ENCODE measurements around the gene TEK. TPM values are rescaled to one million over a fixed set of nuclear protein-coding genes. Genes with fewer than 3 reads are reported as not detected.

TEK gene
- total RNA-seq, 1 experiment from 2014 or later: 0.07 TPM

- Histone ChIP-seq H3F3A (ENCODE audit: low read length, unreplicated experiment) (no peaks in the 10 kb centered on the region), H2AFZ (ENCODE audit: low read length) (no peak overlapping the region), H3K27me3 (ENCODE audit: low read length) (no peaks in the 10 kb centered on the region), H3K4me2 (ENCODE audit: low read length) (no peak overlapping the region), H3K79me2 (ENCODE audit: low read length) (no peaks in the 10 kb centered on the region), H4K20me1 (ENCODE audit: low read length) (no peaks in the 10 kb centered on the region), H3K9me2 (replicated peaks; ENCODE audit: low read length) (no peaks in the 10 kb centered on the region), H3K27ac (ENCODE audit: low read length) (no peak overlapping the region), H3K36me3 (ENCODE audit: low read depth, low read length) (no peaks in the 10 kb centered on the region), H3K4me1 (ENCODE audit: insufficient read depth, low read length) (peaks cover 7% of the 10 kb centered on the region; the same call in 1 of the 2 replicates), H3K4me3 (ENCODE audit: low read length) (no peak overlapping the region), H3K9me3 (ENCODE audit: low read length) (no peaks in the 10 kb centered on the region), H3K9ac (ENCODE audit: low read length) (no peak overlapping the region)
- TF ChIP-seq EZH2phosphoT487 (IDR thresholded peaks at IDR 0.05; ENCODE audit: borderline replicate concordance, low read length) (no peak), EZH2 (IDR thresholded peaks at IDR 0.05; ENCODE audit: low read length, unreplicated experiment) (no peak), CTCF (conservative IDR thresholded peaks at IDR 0.05; ENCODE audit: low read depth, low read length) (no peak)
- intact Hi-C loops (cut with micrococcal nuclease): no loop called here
- ATAC-seq (no peak), DNase-seq (no peak)
- BruUV-seq (replicated peaks): no TSS peak
- ChIA-PET POLR2A (ENCODE audit: unreplicated experiment) (no interaction called here), CTCF (no interaction called here)
These were observed 93.0 kb downstream of the TEK start for GRCh38 chr9:27202056-27202455.

- no peak overlapping the region for H3K4me2 ChIP-seq (ENCODE audit: low read length)
- intact Hi-C loops (cut with micrococcal nuclease): no loop called here
- CTCF ChIA-PET: interaction anchor here (0.7 kb wide), 1 partner anchor 211 kb away, joined by 3 read pairs; no protein-coding TSS in a partner anchor
These were observed 94.8 kb downstream of the TEK start for GRCh38 chr9:27203783-27204182.

More at GRCh38 chr9:27203783-27204182, 94.8 kb downstream of the TEK start:
- Histone ChIP-seq H3K4me3 (ENCODE audit: low read length) (no peak overlapping the region), H2AFZ (ENCODE audit: low read length) (no peak overlapping the region), H3F3A (ENCODE audit: low read length, unreplicated experiment) (no peaks in the 10 kb centered on the region), H3K27me3 (ENCODE audit: low read length) (no peaks in the 10 kb centered on the region), H3K9me2 (replicated peaks; ENCODE audit: low read length) (no peaks in the 10 kb centered on the region), H3K79me2 (ENCODE audit: low read length) (no peaks in the 10 kb centered on the region), H3K9me3 (ENCODE audit: low read length) (no peaks in the 10 kb centered on the region), H4K20me1 (ENCODE audit: low read length) (no peaks in the 10 kb centered on the region), H3K27ac (ENCODE audit: low read length) (no peak overlapping the region), H3K36me3 (ENCODE audit: low read depth, low read length) (no peaks in the 10 kb centered on the region), H3K4me1 (ENCODE audit: insufficient read depth, low read length) (peaks cover 7% of the 10 kb centered on the region; the same call in 1 of the 2 replicates), H3K9ac (ENCODE audit: low read length) (no peak overlapping the region)
- DNase-seq (no peak), ATAC-seq (no peak)
- POLR2A ChIA-PET (ENCODE audit: unreplicated experiment): no interaction called here
- TF ChIP-seq EZH2 (IDR thresholded peaks at IDR 0.05; ENCODE audit: low read length, unreplicated experiment): no peak
- TF ChIP-seq CTCF (conservative IDR thresholded peaks at IDR 0.05; ENCODE audit: low read depth, low read length): no peak
- TF ChIP-seq EZH2phosphoT487 (IDR thresholded peaks at IDR 0.05; ENCODE audit: borderline replicate concordance, low read length): no peak
- BruUV-seq (replicated peaks): no TSS peak

Data from PC-3 (cell line).